Prostate gland (tissue), 2 donors: ENCODE results near the gene MAGEB1.

Source experiments
- CTCF ChIP-seq, 4 experiments: fragments of 200-600 bp in 2 of 4; fragments of 450-650 bp in 2 of 4; sonication (generic) in 2 of 4; IDR thresholded peaks; 1 replicate in 3 of 4; 2 replicates in 1 of 4; pipeline ENCODE4 v1.5.1; 2016 to 2019; ENCODE audit warnings: antibody characterized with exemption in 4 of 4, mild to moderate bottlenecking in 2 of 4, moderate library complexity in 2 of 4
- POLR2AphosphoS5 ChIP-seq: sonication (generic); formaldehyde crosslinking; IDR thresholded peaks from one replicate; pipeline ENCODE4 v1.6.1; 2017; ENCODE audit warnings: antibody characterized with exemption

- TF ChIP-seq CTCF (IDR thresholded peaks at IDR 0.05) (no peak), POLR2AphosphoS5 (no peak)
Measured at GRCh38 chrX:30241724-30242415, 5.1 kb upstream of the MAGEB1 start, which contains the start of gene MAGEB4.
